ENCODE data around the gene CFAP206.
"Not testable (repeated sequence)": the region's sequence is repeated elsewhere in the genome, so short reads cannot be mapped to it uniquely, and the experiment has no call there.

CFAP206 gene

DNA sequence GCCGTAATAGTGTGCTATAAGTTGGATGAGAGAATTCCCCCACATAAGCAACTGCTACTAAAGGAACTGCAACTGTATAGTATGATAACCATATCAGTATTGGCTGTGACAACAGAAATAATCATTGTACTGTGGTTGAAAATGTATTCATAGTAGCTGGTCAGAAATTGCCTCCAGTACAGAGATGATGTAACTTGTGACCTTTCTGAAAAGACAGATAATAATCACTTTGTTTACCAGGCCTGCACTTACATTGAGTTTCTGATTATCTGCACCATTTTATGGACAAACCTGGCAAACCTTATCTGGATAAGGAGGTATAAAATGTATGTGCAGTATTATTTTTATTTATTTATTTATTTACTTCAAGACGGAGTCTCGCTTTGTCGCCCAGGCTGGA is 19.0 kb downstream of the CFAP206 start:
- DNase-seq = no peak

DNA sequence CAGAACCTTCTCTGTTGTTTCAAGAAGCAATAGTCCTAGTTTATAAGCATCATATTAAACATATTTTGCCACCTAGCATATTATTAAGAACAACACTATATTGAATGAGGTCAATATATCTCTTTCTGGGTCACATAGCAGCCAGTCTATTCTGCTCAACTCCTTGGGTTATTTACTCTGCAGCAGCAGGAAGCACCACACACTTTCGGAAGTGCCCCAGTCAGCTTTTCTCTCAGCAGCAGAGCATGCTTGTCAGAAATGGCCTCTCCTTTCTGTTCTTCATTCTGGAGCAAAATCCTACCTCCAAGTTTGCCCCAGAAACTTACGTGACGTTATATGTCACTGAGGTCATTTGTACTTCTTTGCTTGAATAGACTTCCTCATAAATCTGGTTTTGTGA is 22.7 kb downstream of the CFAP206 start:
- DNase-seq = no peak

DNA sequence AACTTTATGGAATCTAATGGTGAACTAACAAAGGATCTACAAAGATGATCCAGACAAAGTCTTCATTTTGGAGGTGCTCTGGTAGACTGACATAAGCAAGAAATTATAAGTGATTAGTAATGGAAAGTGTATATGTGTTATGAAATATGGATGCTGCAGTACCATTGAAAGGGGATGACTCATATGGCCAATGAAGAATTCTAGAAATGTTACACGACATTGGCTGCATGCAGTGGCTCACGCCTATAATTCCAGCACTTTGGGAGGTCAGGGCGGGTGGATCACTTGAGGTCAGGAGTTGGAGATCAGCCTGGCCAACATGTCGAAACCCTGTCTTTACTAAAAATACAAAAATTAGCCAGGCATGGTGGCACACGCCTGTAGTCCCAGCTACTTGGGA is 23.5 kb downstream of the CFAP206 start:
- DNase-seq = no peak

DNA sequence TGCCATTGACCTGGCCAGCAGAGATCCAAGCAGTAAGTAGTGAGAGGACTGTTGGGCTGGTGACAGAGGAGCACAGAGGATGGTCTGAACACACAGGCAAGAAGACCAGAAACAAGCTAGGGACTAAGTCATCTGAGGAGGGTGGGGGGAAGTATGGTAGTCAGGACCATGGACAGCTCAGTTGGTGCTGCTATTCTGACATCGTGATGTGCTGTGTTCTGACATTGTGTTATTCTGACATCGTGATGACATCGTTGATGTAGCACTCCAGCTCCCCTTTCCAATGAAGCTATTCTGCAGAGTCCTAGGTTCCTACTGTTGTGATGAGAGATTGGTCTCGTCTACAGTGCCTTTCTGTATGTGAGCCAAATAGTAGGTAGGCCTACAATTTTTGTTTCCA is 28.7 kb downstream of the CFAP206 start:
- peak; percentile 12 to 28 for DNase-seq

DNA sequence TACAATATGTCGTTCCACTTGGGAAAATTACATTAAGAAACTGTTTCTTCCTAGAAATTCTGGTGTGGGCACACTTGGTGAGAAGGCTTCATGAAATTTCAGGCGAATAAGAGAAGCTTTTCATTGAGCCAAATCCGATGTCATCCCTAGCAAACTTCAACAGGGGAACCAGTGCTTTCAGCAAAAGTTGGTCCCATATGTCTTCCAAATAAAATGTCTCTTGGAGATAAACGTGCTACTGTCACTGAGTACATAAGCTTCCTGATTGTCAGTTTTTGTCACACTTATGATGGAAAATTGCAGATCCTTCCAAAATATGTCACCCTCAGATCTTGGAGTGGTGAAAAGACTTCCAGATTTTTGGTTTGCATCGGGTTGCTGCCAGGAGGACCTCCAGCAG is 33.9 kb downstream of the CFAP206 start:
- DNase-seq = no peak

DNA sequence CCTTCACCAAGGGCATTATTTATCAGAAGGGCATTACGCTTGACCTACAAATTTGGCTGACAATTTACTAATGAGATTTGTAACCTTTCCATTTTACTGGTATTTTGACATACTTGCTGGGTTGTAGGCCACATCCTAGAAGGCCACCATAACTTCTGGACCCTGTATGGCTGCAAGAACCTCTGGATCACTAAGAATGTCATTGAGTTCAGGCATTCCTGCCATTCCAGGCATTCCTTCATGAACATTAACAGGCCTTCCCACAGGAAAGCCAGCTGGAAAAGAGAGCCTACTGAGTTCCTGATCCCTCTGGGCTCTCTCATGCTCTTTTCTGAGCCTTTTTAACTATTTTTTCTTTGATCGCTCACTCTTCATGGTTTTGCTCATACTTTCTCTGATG is 36.6 kb downstream of the CFAP206 start:
- DNase-seq = no peak

DNA sequence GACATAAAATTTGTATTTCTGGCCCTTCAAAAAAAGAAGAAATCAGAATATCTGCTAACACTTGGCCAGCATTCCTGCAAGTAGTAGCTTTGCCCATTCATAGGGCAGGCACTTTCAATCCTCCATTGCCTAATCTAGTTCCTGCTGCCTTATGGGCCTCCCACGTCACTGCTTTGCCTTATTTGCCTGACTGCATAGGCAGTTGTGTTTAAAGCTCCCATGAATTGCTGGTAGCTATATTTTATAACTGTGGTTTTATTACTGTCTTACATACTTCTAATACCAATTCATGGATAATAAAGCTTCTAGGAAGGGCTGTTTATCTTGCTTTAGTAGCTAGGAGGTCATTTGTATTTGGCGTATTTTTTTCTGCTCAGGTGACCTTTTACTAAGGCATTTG is 57.3 kb downstream of the CFAP206 start:
- no peak for DNase-seq

DNA sequence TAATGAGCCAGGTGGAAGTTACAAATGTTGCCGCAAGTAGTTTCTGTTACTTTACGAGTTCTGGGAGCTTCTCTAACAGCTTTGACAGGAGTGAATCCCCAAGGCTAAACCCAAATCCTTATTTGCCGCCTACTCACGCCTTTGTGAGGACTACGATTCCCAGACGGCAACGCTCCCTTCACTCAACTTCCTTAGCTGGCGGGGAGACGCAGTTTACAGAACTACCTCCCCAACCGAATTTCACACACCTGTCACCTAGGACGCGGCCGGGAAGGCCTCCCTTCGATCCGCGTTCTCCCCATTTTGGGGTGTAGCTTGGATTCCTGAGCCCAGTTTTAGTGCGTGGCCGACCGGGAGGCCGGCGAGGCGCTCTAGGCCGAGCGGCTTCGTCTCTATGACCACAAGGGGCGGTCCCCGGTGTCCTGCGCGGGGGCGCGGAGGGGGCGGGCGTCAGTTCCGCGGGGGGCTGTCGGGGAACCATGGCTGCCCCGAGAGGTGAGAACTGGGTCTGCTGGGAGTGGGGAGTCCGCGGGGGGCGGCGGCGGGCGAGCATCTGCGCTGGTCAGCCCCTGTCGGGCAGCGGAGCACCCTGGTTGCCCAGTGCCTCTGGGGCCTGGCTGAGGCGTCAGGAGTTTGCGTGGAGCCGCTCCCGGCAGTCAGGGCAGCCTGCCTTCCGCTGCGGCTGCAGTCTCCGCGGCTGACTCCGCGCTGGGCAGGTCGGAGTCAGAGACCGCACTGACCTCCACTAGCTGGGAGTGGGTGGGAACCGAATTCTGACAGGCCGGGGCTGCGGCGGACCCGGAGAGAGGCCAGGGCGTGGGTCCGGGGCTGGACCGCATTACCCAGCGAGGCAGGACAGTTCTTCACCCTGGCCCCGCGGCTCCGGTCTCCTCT is 65.0 kb downstream of the CFAP206 start, which contains the start of gene SLC35A1:
SLC35A1 (plus strand) TSS at position 450 of the 894 bp plus-strand sequence; CDS start at position 480, 30 bp downstream.
- DNase-seq = peak; percentile 81 to 82

DNA sequence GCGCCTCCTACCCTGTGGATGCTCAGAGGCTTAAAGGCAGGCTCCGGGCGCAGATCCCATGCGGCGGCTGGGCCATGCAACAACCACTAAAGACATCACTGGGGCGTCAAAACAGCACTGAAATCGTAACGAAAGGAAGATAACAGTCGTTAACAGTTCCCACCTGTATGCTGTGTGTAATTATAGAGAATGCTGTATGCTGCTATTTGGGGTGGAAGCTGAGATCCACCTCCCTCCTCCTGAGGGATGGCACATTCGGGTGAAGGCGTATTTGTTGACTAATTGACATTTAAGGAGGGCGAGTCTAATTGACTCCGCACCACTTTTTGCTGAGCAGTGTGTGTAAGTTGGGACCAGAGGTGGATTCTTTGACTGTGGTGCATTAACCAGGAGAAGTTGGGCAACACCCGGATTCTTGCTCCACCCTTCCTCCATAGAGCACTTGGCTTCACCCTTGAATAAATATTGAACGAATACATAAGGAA is 65.7 kb downstream of the CFAP206 start:
- peak; percentile 52 to 57 for DNase-seq

DNA sequence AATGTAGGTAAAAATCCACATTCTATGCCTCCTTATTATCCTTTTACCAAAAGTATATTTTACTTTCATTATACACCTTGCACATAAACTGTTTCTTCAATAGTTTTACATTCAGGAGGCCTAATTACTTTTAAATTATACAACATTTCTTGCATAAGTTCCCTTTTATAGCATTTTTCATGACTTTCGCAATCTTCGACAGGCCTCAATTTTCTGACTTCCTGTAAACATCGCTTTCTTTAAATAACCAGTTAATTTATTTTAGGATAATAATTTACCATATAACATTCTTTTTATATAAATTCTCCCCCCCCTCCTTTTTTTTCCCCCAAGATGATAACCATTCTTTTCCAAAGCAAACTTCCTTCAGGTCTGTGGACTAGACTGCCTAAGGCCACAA is 74.2 kb downstream of the CFAP206 start:
- no peak for DNase-seq

DNA sequence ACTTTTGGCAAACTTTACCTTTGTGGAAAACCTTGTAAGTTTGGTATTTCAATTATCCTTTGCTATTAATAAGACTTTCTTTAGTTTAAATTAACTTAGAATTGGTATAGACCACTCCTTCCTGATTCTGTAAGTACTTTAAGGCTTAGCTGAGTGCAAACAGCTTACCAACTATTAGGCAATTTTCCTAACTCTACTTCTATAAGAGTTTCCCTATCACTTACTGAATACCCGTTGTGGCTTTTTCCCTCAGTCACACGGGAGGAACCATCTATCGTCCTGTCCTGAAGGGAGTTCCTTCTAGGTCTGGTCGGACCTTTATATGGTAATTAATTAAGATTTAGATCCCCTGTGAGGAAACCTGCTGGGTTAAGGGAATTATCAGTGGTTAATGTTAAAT is 74.6 kb downstream of the CFAP206 start:
- no peak for DNase-seq

DNA sequence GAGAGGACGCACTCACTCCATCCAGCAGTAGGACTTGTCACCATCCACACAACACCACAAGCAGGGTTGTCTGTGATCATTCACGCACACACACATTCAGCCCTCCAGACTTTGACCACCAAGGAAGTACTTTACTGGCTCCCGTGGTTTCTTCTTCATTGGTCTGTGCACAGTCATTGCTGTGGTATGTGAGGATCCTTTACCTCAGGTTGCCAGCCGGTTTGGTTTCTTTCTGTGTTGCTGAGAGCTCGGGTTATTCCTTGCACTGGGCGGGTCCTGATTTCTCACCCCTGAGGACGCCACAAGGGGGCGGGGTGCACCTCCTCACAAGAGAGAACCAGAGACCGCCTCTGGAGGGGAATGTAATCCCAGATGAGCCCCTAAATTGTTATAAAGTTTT is 76.2 kb downstream of the CFAP206 start:
- DNase-seq = no peak

DNA sequence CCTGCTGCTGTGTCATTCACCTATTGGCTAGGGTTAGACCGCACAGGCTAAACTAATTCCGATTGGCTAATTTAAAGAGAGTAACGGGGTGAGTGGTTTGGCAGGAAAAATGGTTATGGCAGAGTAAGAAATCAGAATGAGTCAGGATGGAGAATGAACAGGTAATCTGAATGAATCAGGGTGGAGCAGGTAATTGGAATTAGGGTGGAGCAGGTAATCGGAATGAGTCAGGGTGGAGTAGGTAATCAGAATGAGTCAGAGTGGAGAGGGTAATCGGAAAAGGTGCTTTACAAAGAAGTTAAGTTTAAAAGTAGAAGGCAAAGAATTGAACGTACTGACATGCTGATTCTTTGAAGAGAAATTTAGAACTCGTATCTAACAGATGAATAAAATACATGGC is 76.7 kb downstream of the CFAP206 start:
- no peak for DNase-seq

DNA sequence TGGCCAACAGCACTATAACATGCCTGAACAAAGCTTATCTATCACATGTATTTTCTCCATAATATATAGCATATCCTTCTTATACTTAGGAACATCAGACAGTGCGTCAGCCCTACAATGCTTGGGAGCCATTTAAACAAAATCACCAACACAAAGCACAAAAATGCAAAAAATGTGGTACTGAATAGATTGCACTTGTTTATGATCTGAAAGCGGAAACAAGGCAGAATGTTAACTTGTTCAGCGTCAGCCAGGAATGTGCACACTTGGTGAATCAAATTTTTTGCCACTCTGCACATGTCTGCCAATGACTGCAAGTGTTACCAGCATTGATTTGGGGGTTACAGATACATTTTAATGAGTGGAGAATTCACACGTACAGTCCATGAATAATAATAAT is 79.8 kb downstream of the CFAP206 start:
- no peak for DNase-seq

DNA sequence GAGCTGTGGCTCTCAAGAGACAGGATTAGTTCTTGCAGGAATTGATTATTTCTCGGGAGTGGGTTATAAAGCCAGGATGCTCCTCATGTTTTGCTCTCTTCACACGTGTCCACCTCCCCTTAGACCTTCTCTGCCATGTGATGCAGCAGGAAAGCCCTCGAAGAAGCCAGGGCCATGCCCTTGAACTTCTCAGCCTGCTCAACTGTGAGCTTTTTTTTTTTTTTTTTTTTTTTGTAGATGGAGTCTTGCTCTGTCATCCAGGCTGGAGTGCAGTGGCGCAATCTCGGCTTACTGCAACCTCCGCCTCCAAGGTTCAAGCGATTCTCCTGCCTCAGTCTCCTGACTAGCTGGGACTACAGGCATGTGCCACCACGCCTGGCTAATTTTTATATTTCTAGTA is 81.6 kb downstream of the CFAP206 start:
- DNase-seq = not testable (repeated sequence)

DNA sequence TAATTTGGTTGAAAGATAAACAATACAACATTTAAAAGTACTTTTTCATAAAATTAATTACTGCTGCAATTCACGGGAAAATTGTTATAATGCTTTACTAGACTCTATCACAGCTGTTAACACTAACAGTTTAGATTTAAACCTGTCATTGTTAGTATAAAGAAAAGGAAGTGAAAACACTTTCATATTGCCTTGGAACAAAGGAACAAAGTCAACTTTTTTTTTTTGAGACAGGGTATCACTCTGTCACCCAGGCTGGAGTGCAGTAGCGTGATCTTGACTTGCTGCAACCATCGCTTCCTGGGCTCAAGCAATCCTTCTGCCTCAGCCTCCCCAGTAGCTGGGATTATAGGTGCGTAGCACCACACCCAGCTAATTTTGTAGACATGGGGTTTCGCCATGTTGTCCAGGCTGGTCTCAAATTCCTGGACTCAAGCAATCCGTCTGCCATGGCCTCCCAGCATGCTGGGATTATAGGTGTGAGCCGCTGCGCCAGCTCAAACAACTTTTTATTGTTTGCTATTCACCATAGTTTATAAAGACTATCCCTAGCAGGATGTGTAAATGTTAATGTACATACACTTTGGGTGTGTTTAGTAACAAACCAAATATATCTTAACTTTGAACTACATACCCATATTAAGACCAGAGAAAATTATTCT is 87.1 kb downstream of the CFAP206 start:
- DNase-seq = no peak

DNA sequence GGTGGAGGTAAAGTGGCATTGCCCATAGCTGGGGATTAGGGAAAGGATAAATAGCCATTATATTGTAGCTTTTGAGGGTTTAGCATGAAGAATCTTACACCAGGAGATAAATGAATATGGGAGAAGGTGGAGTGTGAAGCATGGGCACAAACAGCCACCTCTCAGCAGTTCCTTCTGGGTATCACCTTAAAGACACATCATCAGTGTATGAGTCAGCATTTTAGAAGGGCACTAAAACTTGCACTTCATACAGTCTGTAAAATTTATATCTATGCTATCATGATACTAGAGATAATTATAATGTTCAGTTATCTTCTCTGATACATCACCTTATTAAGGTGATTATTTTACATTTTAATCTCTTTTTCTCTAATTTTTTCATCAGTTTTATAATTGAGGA is 90.3 kb downstream of the CFAP206 start:
- DNase-seq = no peak

DNA sequence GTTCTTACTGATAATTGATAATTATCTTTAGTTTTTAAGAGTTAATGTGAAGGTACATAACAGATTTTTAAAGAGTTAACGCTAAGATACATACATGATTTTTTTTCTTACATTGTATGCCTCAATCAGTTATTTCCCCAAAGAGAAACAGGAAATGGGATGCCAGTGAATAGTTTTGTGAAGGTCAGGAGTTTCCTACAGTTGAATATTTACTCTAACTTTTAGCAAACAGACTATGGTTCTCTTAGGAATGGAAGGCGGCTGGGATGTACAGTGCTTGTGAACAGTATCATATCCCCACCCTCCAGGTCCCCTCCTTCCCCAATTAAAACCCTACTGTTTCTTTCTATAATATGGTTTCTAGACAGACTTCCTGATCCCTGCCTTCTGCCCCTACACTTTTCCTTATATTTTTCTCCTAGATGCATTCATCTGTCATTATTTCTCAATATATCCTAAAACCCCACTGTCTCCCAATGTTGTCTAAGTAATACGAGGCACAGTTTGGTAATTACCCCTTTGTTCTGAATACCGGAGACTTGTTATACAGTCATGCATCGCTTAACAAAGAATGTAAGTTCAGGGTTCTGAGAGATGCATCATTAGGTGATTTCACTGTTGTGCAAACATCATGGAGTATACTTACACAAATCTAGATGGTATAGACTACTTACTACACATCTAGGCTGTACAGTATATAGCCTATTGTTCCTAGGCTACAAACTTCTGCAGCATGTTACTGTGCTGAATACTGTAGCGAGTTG is 94.2 kb downstream of the CFAP206 start:
- DNase-seq = no peak

DNA sequence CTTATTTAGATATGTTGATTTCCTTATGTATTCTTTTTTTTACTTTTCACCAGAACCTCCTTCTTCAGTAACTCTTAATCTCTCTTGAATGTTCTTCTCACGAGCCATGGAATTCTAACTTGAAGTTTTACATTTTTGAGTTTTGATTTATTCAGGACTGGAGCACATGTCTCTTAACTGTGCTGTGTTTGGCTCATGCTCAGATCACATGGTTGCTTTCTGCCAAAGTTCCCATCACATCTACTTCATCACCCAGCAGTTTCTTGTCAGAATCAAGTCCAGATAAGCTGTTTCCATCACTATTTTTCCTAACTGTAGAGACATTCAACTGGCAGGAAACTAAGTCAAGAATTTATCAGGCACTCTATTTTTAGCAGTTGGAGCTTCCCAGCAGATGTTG is 96.7 kb downstream of the CFAP206 start:
- DNase-seq = no peak
